Endodermal cell (in vitro differentiated cells): Measurements from ENCODE around the gene EXD2. TPM values are rescaled to one million over a fixed set of nuclear protein-coding genes. Genes with fewer than 3 reads are reported as not detected.

Experiments
- DNase-seq: peaks from one replicate; pipeline ENCODE4 v3.0.0-alpha.2; 2017
- H3K27ac ChIP-seq: 2 replicates; pipeline ENCODE4 v1.5.1; 2013; ENCODE audit warnings: mild to moderate bottlenecking, low read depth, low read length, moderate library complexity
- H3K27me3 ChIP-seq: 2 replicates; pipeline ENCODE4 v1.6.1; 2013; ENCODE audit warnings: mild to moderate bottlenecking, low read length, moderate library complexity; ENCODE audit not compliant: insufficient read depth, control insufficient read depth, poor library complexity, severe bottlenecking
- H3K36me3 ChIP-seq: 2 replicates; pipeline ENCODE4 v1.7.0; 2013; ENCODE audit warnings: mild to moderate bottlenecking, low read length, moderate library complexity; ENCODE audit not compliant: control insufficient read depth, insufficient read depth
- H3K4me1 ChIP-seq: one replicate; pipeline ENCODE4 v1.7.0; 2013; ENCODE audit warnings: low read length; ENCODE audit not compliant: control insufficient read depth, insufficient read depth
- H3K4me3 ChIP-seq: 2 replicates; pipeline ENCODE4 v1.5.1; 2013; ENCODE audit warnings: mild to moderate bottlenecking, low read length, moderate library complexity
- H3K9ac ChIP-seq: 2 replicates; pipeline ENCODE4 v1.6.1; 2013; ENCODE audit warnings: mild to moderate bottlenecking, low read length, moderate library complexity; ENCODE audit not compliant: poor library complexity, severe bottlenecking; ENCODE audit errors: extremely low read depth
- H3K9me3 ChIP-seq: 2 replicates; pipeline ENCODE4 v1.6.1; 2013; ENCODE audit warnings: mild to moderate bottlenecking, low read length, moderate library complexity; ENCODE audit not compliant: control insufficient read depth
- H3K27ac Mint-ChIP-seq: 2 replicates; pipeline ENCODE4 v1.8.0; 2020; ENCODE audit warnings: mixed read lengths
- H3K27me3 Mint-ChIP-seq: 2 replicates; pipeline ENCODE4 v1.8.0; 2021; ENCODE audit warnings: mild to moderate bottlenecking, mixed read lengths; ENCODE audit not compliant: insufficient read depth
- H3K36me3 Mint-ChIP-seq: 2 replicates; pipeline ENCODE4 v1.8.0; 2020; ENCODE audit warnings: low read depth, mixed read lengths
- H3K4me1 Mint-ChIP-seq: 2 replicates; pipeline ENCODE4 v1.8.0; 2020; ENCODE audit warnings: mixed read lengths
- H3K4me3 Mint-ChIP-seq: 2 replicates; pipeline ENCODE4 v1.8.0; 2020; ENCODE audit warnings: mild to moderate bottlenecking, moderate library complexity, mixed read lengths
- H3K9me3 Mint-ChIP-seq: 2 replicates; pipeline ENCODE4 v1.8.0; 2020; ENCODE audit warnings: mild to moderate bottlenecking, mixed read lengths
- WGBS, 2 experiments: methylation state at CpG; one replicate each; pipeline versions ENCODE4 v1.1.5 to v1.1.7; 2013; ENCODE audit warnings: missing lambda C conversion rate in 2 of 2, mixed read lengths in 1 of 2; ENCODE audit not compliant: insufficient coverage in 1 of 2, insufficient read length in 1 of 2; 5-methylcytosine and 5-hydroxymethylcytosine counted together
- total RNA-seq, 2 donors: library from RNA; stranded (reverse); fragmentation: NEBNext Ultra II Directional in 1 of 2; extraction: Animal tissue kit (Norgen Biotek cat#: 25700) in 1 of 2; gene quantifications; 2 replicates in 1 of 2; 3 replicates in 1 of 2; pipeline ENCODE4 v1.2.1, GENCODE V29; 2021
- TF ChIP-seq, protein P1 (sequence below): fragments of 200-600 bp; sonication (generic); conservative IDR thresholded peaks from 2 replicates; pipeline ENCODE4 v1.5.0; 2021; ENCODE audit warnings: antibody characterized with exemption, mild to moderate bottlenecking

EXD2 gene
- total RNA-seq, 2 donors from 2014 or later = 26.9 to 27.2 TPM

GRCh38 chr14:69281450-69282169 lies 90.3 kb downstream of the EXD2 start:
- Mint-ChIP-seq H3K9me3 (no peaks in the 10 kb centered on the region), H3K27me3 (peaks cover 11% of the 10 kb centered on the region), H3K4me1 (no peaks in the 10 kb centered on the region), H3K27ac (no peak overlapping the region), H3K4me3 (no peak overlapping the region), H3K36me3 (no peaks in the 10 kb centered on the region)
- no peaks in the 10 kb centered on the region for H3K36me3 ChIP-seq
- DNase-seq = peak; percentile 29
- H3K27me3 ChIP-seq = no peaks in the 10 kb centered on the region
- no peak overlapping the region for H3K4me3 ChIP-seq
- peak overlapping the region; percentile 68 for H3K27ac ChIP-seq
- WGBS, 2 experiments = 88 to 93% methylated on average over 3 to 10 of the region's 10 CpGs
- TF ChIP-seq, protein P1, sequence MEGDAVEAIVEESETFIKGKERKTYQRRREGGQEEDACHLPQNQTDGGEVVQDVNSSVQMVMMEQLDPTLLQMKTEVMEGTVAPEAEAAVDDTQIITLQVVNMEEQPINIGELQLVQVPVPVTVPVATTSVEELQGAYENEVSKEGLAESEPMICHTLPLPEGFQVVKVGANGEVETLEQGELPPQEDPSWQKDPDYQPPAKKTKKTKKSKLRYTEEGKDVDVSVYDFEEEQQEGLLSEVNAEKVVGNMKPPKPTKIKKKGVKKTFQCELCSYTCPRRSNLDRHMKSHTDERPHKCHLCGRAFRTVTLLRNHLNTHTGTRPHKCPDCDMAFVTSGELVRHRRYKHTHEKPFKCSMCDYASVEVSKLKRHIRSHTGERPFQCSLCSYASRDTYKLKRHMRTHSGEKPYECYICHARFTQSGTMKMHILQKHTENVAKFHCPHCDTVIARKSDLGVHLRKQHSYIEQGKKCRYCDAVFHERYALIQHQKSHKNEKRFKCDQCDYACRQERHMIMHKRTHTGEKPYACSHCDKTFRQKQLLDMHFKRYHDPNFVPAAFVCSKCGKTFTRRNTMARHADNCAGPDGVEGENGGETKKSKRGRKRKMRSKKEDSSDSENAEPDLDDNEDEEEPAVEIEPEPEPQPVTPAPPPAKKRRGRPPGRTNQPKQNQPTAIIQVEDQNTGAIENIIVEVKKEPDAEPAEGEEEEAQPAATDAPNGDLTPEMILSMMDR = no peak
- no peaks in the 10 kb centered on the region for H3K4me1 ChIP-seq
- no peak overlapping the region for H3K9ac ChIP-seq
- no peaks in the 10 kb centered on the region for H3K9me3 ChIP-seq

DNA sequence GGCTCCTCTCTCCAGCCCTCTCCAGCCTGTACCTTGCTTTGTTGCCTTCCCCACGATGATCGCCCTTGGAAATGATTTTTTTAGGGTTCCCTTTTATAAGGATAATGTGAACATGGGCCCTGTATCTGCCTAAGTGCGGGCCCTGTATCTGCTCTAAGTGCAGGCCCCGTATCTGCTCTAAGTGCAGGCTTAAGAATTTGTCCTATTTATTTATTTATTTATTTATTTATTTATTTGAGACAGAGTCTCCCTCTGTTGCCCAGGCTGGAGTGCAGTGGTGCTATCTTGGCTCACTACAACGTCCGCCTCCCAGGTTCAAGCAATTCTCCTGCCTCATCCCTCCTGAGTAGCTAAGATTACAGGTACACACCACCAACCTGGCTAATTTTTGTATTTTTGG lies 91.2 kb downstream of the EXD2 start:
- TF ChIP-seq, protein P1 = no peak
- no peaks in the 10 kb centered on the region for H3K36me3 ChIP-seq
- H3K4me3 Mint-ChIP-seq = no peak overlapping the region
- no peaks in the 10 kb centered on the region for H3K36me3 Mint-ChIP-seq
- H3K4me1 Mint-ChIP-seq = no peaks in the 10 kb centered on the region
- H3K27me3 Mint-ChIP-seq = peaks cover 11% of the 10 kb centered on the region
- 93 to 100% methylated on average over 1 to 6 of the region's 6 CpGs for WGBS, 2 experiments
- no peak overlapping the region for H3K9ac ChIP-seq
- H3K9me3 ChIP-seq = no peaks in the 10 kb centered on the region
- DNase-seq = no peak
- H3K27ac Mint-ChIP-seq = no peak overlapping the region
- no peaks in the 10 kb centered on the region for H3K9me3 Mint-ChIP-seq
- H3K27ac ChIP-seq = no peak overlapping the region
- H3K27me3 ChIP-seq = no peaks in the 10 kb centered on the region
- H3K4me1 ChIP-seq = no peaks in the 10 kb centered on the region
- no peak overlapping the region for H3K4me3 ChIP-seq

DNA sequence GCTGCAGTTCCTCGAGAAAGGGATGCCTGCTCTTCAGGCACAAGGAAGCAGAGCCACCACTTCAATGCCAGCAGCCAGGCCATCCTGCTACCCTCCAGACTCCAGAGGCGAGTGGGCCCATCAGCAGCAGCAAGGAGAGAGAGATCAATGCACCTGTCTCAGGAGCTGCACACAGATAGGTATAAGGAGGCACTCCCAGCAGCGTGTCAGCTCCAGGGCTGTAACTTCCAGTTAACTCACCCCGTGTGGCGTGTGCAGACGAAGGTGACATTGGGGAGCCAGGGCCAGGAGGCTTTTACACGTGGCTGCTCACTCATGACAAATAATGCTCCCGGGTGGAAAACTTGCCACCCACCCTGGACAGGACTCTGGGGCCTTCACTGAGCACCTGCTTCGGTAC lies 92.9 kb downstream of the EXD2 start:
- H3K4me1 ChIP-seq = no peaks in the 10 kb centered on the region
- Mint-ChIP-seq H3K4me3 (no peak overlapping the region), H3K9me3 (no peaks in the 10 kb centered on the region), H3K27ac (no peak overlapping the region), H3K27me3 (peaks cover 11% of the 10 kb centered on the region), H3K36me3 (no peaks in the 10 kb centered on the region), H3K4me1 (no peaks in the 10 kb centered on the region)
- H3K9me3 ChIP-seq = no peaks in the 10 kb centered on the region
- peak; percentile 34 for DNase-seq
- no peak overlapping the region for H3K27ac ChIP-seq
- 91 to 97% methylated on average over 5 to 9 of the region's 9 CpGs for WGBS, 2 experiments
- no peaks in the 10 kb centered on the region for H3K27me3 ChIP-seq
- no peaks in the 10 kb centered on the region for H3K36me3 ChIP-seq
- TF ChIP-seq, protein P1 = no peak
- no peak overlapping the region for H3K9ac ChIP-seq
- no peak overlapping the region for H3K4me3 ChIP-seq
